ENCODE results near the gene NANP. TPM values are rescaled to one million over a fixed set of nuclear protein-coding genes. Genes with fewer than 3 reads are reported as not detected.
"Not testable (repeated sequence)": the region's sequence is repeated elsewhere in the genome, so short reads cannot be mapped to it uniquely, and the experiment has no call there.

Gene NANP
- total RNA-seq, 1 donor: 11.2 TPM

- no peak overlapping the region for H3K27ac ChIP-seq (ENCODE audit: low read depth, low read length)
- no peaks in the 10 kb centered on the region for H3K36me3 ChIP-seq (ENCODE audit: insufficient read depth, low read length)
- no peaks in the 10 kb centered on the region for H3K4me1 ChIP-seq (ENCODE audit: insufficient read depth, low read length)
- no peaks in the 10 kb centered on the region for H4K20me1 ChIP-seq (ENCODE audit: insufficient read depth, low read length)
- no peak for DNase-seq (ENCODE audit: insufficient read length, low spot score, missing footprints)
- H3K9me3 ChIP-seq (ENCODE audit: low read depth, low read length): no peaks in the 10 kb centered on the region
- TF ChIP-seq CTCF (IDR thresholded peaks at IDR 0.05; ENCODE audit: extremely low read depth, low read depth, low read length): no peak
- no peaks in the 10 kb centered on the region for H3K79me2 ChIP-seq (ENCODE audit: insufficient read depth, low read length)
- H3K27me3 ChIP-seq (ENCODE audit: insufficient read depth, low read length): no peaks in the 10 kb centered on the region
- no peak overlapping the region for H3K4me2 ChIP-seq (ENCODE audit: insufficient read depth, low read length)
- H3K4me3 ChIP-seq (ENCODE audit: insufficient read depth, low read length): no peak overlapping the region
- H2AFZ ChIP-seq (ENCODE audit: low read length): no peak overlapping the region
Observed at GRCh38 chr20:25659999-25660398, 36.2 kb upstream of the NANP start.

GRCh38 chr20:25654487-25654886 lies 30.7 kb upstream of the NANP start:
- no peak overlapping the region for H3K27ac ChIP-seq (ENCODE audit: low read depth, low read length)
- no peak for TF ChIP-seq CTCF (IDR thresholded peaks at IDR 0.05; ENCODE audit: extremely low read depth, low read depth, low read length)
- no peak for DNase-seq (ENCODE audit: insufficient read length, low spot score, missing footprints)

GRCh38 chr20:25652866-25653265 lies 29.1 kb upstream of the NANP start:
- H3K4me3 ChIP-seq (ENCODE audit: insufficient read depth, low read length); H4K20me1 ChIP-seq (ENCODE audit: insufficient read depth, low read length); DNase-seq (ENCODE audit: insufficient read length, low spot score, missing footprints); H3K27ac ChIP-seq (ENCODE audit: low read depth, low read length); H3K9me3 ChIP-seq (ENCODE audit: low read depth, low read length); H3K79me2 ChIP-seq (ENCODE audit: insufficient read depth, low read length); H3K27me3 ChIP-seq (ENCODE audit: insufficient read depth, low read length); H3K36me3 ChIP-seq (ENCODE audit: insufficient read depth, low read length); H3K4me2 ChIP-seq (ENCODE audit: insufficient read depth, low read length); H3K4me1 ChIP-seq (ENCODE audit: insufficient read depth, low read length); H2AFZ ChIP-seq (ENCODE audit: low read length): not testable (repeated sequence)

More at GRCh38 chr20:25654487-25654886, 30.7 kb upstream of the NANP start:
- H3K4me3 ChIP-seq (ENCODE audit: insufficient read depth, low read length): no peak overlapping the region
- no peaks in the 10 kb centered on the region for H4K20me1 ChIP-seq (ENCODE audit: insufficient read depth, low read length)
- H2AFZ ChIP-seq (ENCODE audit: low read length): no peak overlapping the region
- H3K9me3 ChIP-seq (ENCODE audit: low read depth, low read length): no peaks in the 10 kb centered on the region
- H3K36me3 ChIP-seq (ENCODE audit: insufficient read depth, low read length): no peaks in the 10 kb centered on the region
- no peaks in the 10 kb centered on the region for H3K79me2 ChIP-seq (ENCODE audit: insufficient read depth, low read length)
- no peak overlapping the region for H3K4me2 ChIP-seq (ENCODE audit: insufficient read depth, low read length)
- no peaks in the 10 kb centered on the region for H3K27me3 ChIP-seq (ENCODE audit: insufficient read depth, low read length)
- H3K4me1 ChIP-seq (ENCODE audit: insufficient read depth, low read length): no peaks in the 10 kb centered on the region

- Histone ChIP-seq H3K27me3 (ENCODE audit: insufficient read depth, low read length) (no peaks in the 10 kb centered on the region), H3K9me3 (ENCODE audit: low read depth, low read length) (no peaks in the 10 kb centered on the region), H3K27ac (ENCODE audit: low read depth, low read length) (no peak overlapping the region), H4K20me1 (ENCODE audit: insufficient read depth, low read length) (no peaks in the 10 kb centered on the region), H2AFZ (ENCODE audit: low read length) (no peak overlapping the region), H3K4me3 (ENCODE audit: insufficient read depth, low read length) (no peak overlapping the region), H3K79me2 (ENCODE audit: insufficient read depth, low read length) (no peaks in the 10 kb centered on the region), H3K4me2 (ENCODE audit: insufficient read depth, low read length) (no peak overlapping the region), H3K36me3 (ENCODE audit: insufficient read depth, low read length) (no peaks in the 10 kb centered on the region), H3K4me1 (ENCODE audit: insufficient read depth, low read length) (no peaks in the 10 kb centered on the region)
- TF ChIP-seq CTCF (IDR thresholded peaks at IDR 0.05; ENCODE audit: extremely low read depth, low read depth, low read length): no peak
- no peak for DNase-seq (ENCODE audit: insufficient read length, low spot score, missing footprints)
Observed at GRCh38 chr20:25644814-25645213, 21.0 kb upstream of the NANP start.
